ENCODE measurements around the gene VTA1.
A peak's percentile ranks its signal among the peaks of the same experiment; 100 is the strongest.
"Not testable (repeated sequence)": the region's sequence is repeated elsewhere in the genome, so short reads cannot be mapped to it uniquely, and the experiment has no call there.

Gene VTA1

DNA sequence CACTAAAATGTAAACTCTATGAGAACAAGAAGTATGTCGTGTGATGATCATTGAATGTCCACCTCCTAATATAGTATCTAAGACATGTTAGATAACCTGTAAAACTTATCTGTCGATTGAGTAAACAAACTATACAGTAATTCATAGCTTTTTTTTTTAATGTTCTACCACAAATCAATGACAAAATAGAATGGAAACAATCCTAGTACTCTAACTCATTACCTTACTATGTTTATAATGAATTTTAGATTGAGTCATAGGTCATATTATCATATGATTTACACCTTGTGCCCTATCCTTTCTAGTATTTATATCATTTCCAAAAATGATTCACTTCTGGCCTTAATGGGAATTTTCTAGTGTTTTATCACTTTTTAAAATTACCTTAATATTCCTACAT is 6.1 kb downstream of the VTA1 start:
- no peak for DNase-seq (ENCODE audit: low read depth)
- TF ChIP-seq MYC (IDR thresholded peaks at IDR 0.05; ENCODE audit: low read depth, low read length): no peak
- no peak for TF ChIP-seq POLR2A (IDR thresholded peaks at IDR 0.05; ENCODE audit: extremely low read depth, insufficient read length)
- TF ChIP-seq, protein P1, sequence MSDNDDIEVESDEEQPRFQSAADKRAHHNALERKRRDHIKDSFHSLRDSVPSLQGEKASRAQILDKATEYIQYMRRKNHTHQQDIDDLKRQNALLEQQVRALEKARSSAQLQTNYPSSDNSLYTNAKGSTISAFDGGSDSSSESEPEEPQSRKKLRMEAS (IDR thresholded peaks at IDR 0.05; ENCODE audit: low read depth, low read length): no peak
- TF ChIP-seq CTCF (IDR thresholded peaks at IDR 0.05; ENCODE audit: low read depth, low read length): no peak
- no peak overlapping the region for H3K4me3 ChIP-seq (ENCODE audit: low read depth, low read length)

DNA sequence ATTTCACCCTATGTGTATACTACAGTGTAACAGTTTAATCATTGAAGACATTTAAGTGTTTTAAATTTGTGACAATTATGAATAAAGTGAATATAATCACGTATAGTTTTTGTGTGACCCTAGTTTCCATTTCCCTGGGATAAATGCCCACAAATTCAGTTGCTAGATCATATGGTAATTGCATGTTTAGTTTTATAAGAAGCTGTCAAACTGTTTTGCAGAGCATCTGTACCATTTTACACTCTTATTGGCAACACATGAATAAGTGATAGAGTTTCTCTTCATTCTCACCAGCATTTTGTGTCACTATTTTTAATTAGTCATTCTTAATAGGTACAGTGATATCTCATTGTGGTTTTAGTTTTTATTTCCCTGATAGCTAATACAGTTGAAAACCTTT is 7.3 kb downstream of the VTA1 start:
- no peak for TF ChIP-seq MYC (IDR thresholded peaks at IDR 0.05; ENCODE audit: low read depth, low read length)
- DNase-seq (ENCODE audit: low read depth): no peak
- H3K4me3 ChIP-seq (ENCODE audit: low read depth, low read length): no peak overlapping the region

GRCh38 chr6:142155091-142155490 is 8.0 kb downstream of the VTA1 start:
- DNase-seq (ENCODE audit: low read depth): no peak
- no peak for TF ChIP-seq MYC (IDR thresholded peaks at IDR 0.05; ENCODE audit: low read depth, low read length)
- TF ChIP-seq CTCF (IDR thresholded peaks at IDR 0.05; ENCODE audit: low read depth, low read length): no peak
- TF ChIP-seq, protein P1 (IDR thresholded peaks at IDR 0.05; ENCODE audit: low read depth, low read length): no peak
- no peak for TF ChIP-seq POLR2A (IDR thresholded peaks at IDR 0.05; ENCODE audit: extremely low read depth, insufficient read length)
- H3K4me3 ChIP-seq (ENCODE audit: low read depth, low read length): no peak overlapping the region

GRCh38 chr6:142155895-142156757 is 9.1 kb downstream of the VTA1 start:
- DNase-seq (ENCODE audit: low read depth): peak; percentile 32
- H3K4me3 ChIP-seq (ENCODE audit: low read depth, low read length): no peak overlapping the region
- TF ChIP-seq POLR2A (IDR thresholded peaks at IDR 0.05; ENCODE audit: extremely low read depth, insufficient read length) (no peak), MYC (IDR thresholded peaks at IDR 0.05; ENCODE audit: low read depth, low read length) (no peak), CTCF (IDR thresholded peaks at IDR 0.05; ENCODE audit: low read depth, low read length) (no peak)
- TF ChIP-seq, protein P1 (IDR thresholded peaks at IDR 0.05; ENCODE audit: low read depth, low read length): no peak

DNA sequence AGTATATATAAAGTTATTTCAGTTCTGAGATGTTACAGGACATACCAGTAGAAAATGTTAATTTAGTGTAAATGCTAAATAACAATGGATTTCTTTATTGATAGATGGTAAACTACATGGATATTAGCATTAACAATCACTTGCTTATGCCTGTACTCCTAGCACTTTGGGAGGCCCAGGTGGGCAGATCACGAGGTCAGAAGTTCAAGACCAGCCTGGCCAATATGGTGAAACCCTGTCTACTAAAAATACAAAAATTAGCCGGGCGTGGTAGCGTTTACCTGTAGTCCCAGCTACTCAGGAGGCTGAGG is 9.7 kb downstream of the VTA1 start:
- not testable (repeated sequence) for H3K4me3 ChIP-seq (ENCODE audit: low read depth, low read length); DNase-seq (ENCODE audit: low read depth)

DNA sequence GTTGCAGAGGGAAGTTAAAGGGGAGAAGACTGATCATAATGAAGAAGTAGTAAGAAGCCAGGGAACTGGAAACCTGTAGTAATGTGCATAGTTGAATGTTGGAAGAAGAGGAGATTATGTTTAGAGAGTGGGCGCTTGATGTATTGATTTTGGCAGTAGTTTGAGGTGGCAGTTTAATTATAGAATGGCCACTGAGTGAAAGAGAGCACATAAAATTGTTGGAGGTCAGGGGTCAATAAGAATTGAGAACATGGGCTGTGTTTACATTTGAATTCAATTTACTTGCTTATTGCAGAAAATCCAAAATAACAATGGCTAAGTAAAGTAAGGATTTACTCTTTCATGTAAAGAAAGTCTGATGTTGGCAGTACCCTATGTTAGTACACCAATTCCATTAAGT is 15.7 kb downstream of the VTA1 start:
- DNase-seq (ENCODE audit: low read depth): no peak
- no peak overlapping the region for H3K4me3 ChIP-seq (ENCODE audit: low read depth, low read length)
- TF ChIP-seq, protein P1 (IDR thresholded peaks at IDR 0.05; ENCODE audit: low read depth, low read length): no peak
- TF ChIP-seq POLR2A (IDR thresholded peaks at IDR 0.05; ENCODE audit: extremely low read depth, insufficient read length) (no peak), MYC (IDR thresholded peaks at IDR 0.05; ENCODE audit: low read depth, low read length) (no peak), CTCF (IDR thresholded peaks at IDR 0.05; ENCODE audit: low read depth, low read length) (no peak)

DNA sequence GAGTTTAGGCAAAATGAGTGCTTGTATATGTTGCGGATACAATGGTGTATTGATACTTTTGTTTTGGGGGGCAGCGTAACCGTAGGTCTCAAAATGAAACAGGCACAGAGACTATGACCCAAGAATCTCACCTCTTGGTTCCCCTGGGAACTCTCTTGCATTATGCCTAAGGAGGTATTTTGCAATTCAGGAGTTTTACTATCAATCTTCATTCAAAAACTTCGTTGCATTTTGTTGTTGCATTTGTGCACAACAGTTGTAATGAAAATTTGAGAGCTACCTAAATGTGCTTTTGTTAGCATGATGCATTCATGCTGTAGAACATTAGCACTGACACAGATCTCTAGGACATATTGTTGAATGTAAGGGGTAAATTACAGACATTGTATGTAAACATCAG is 18.2 kb downstream of the VTA1 start:
- no peak overlapping the region for H3K4me3 ChIP-seq (ENCODE audit: low read depth, low read length)
- no peak for TF ChIP-seq POLR2A (IDR thresholded peaks at IDR 0.05; ENCODE audit: extremely low read depth, insufficient read length)
- peak; percentile 29 for DNase-seq (ENCODE audit: low read depth)

All from NB4 (cell line).